Measurements from ENCODE around the gene MACC1. TPM values are rescaled to one million over a fixed set of nuclear protein-coding genes. Genes with fewer than 3 reads are reported as not detected.
"Not testable (repeated sequence)": the region's sequence is repeated elsewhere in the genome, so short reads cannot be mapped to it uniquely, and the experiment has no call there.

Gene MACC1
- polyA plus RNA-seq, 4 donors, result 3.5 to 75.0 (median 7.3) TPM

DNA sequence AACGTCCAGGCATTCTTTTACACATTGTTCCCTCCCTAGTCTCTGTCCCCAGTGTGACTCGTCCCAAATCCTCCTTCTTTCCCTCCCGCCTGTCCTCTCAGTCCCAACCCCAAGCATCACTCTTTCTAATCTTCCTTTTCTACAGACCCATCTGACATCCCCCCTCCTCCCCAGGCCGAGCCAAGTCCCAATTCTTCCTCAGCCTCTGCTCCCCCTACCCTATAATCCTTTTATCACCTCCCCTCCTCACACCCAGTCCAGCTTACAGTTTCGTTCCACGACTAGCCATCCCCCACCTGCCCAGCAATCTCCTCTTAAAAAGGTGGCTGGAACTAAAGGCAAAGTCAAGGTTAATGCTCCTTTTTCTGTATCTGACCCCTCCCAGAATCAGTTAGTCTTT, 95.1 kb downstream of the MACC1 start:
- Histone ChIP-seq H3K4me1 (ENCODE audit: control insufficient read depth in 3 of 3, insufficient read depth in 2 of 3, low read depth in 1 of 3, low read length in 2 of 3) (no peaks in the 10 kb centered on the region), H3K27me3 (ENCODE audit: control insufficient read depth in 3 of 3, insufficient read depth in 3 of 3, low read length in 3 of 3) (no peaks in the 10 kb centered on the region), H3K27ac (ENCODE audit: low read depth in 1 of 3, low read length in 2 of 3) (no peak overlapping the region), H3K9me3 (ENCODE audit: control insufficient read depth in 2 of 2, insufficient read depth in 1 of 2, low read depth in 1 of 2, low read length in 1 of 2) (no peaks in the 10 kb centered on the region), H3K4me3 (ENCODE audit: low read depth in 1 of 3, low read length in 3 of 3) (no peak overlapping the region), H3K36me3 (ENCODE audit: control insufficient read depth in 3 of 3, insufficient read depth in 2 of 3, low read depth in 1 of 3, low read length in 3 of 3) (no peaks in the 10 kb centered on the region)
- DNase-seq, result no peak
- WGBS, 3 donors, result 83 to 89% (median 85%) methylated on average over 6 of the region's 6 CpGs
- no peak for FAIRE-seq

DNA sequence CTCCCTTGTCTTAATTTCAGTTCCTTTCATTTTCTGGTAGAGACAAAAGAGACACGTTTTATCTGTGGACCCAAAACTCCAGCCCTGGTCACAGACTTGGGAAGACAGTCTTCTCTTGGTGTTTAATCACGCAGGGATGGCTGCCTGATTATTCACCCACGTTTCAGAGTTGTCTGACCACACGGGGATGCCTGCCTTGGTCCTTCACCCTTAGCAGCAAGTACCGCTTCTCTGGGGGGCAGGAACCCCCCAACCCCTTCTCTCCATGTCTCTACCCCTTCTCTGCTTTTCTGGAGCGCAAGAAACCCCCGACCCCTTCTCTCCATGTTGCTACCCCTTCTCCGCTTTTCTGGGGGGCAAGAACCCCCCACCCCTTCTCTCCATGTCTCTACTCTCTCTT, 95.8 kb downstream of the MACC1 start:
- Histone ChIP-seq H3K27ac (ENCODE audit: low read depth in 1 of 3, low read length in 2 of 3) (no peak overlapping the region), H3K4me3 (ENCODE audit: low read depth in 1 of 3, low read length in 3 of 3) (no peak overlapping the region), H3K36me3 (ENCODE audit: control insufficient read depth in 3 of 3, insufficient read depth in 2 of 3, low read depth in 1 of 3, low read length in 3 of 3) (no peaks in the 10 kb centered on the region), H3K4me1 (ENCODE audit: control insufficient read depth in 3 of 3, insufficient read depth in 2 of 3, low read depth in 1 of 3, low read length in 2 of 3) (no peaks in the 10 kb centered on the region), H3K9me3 (ENCODE audit: control insufficient read depth in 2 of 2, insufficient read depth in 1 of 2, low read depth in 1 of 2, low read length in 1 of 2) (no peaks in the 10 kb centered on the region), H3K27me3 (ENCODE audit: control insufficient read depth in 3 of 3, insufficient read depth in 3 of 3, low read length in 3 of 3) (no peaks in the 10 kb centered on the region)
- DNase-seq, result no peak
- no peak for FAIRE-seq
- 80 to 85% (median 82%) methylated on average over 8 of the region's 8 CpGs for WGBS, 3 donors

- H3K36me3 ChIP-seq (ENCODE audit: control insufficient read depth in 3 of 3, insufficient read depth in 2 of 3, low read depth in 1 of 3, low read length in 3 of 3); H3K9me3 ChIP-seq (ENCODE audit: control insufficient read depth in 2 of 2, insufficient read depth in 1 of 2, low read depth in 1 of 2, low read length in 1 of 2); H3K27me3 ChIP-seq (ENCODE audit: control insufficient read depth in 3 of 3, insufficient read depth in 3 of 3, low read length in 3 of 3); H3K4me3 ChIP-seq (ENCODE audit: low read depth in 1 of 3, low read length in 3 of 3); DNase-seq; H3K27ac ChIP-seq (ENCODE audit: low read depth in 1 of 3, low read length in 2 of 3); H3K4me1 ChIP-seq (ENCODE audit: control insufficient read depth in 3 of 3, insufficient read depth in 2 of 3, low read depth in 1 of 3, low read length in 2 of 3); FAIRE-seq: not testable (repeated sequence)
- WGBS, 3 donors, result 90 to 94% (median 93%) methylated on average over 7 of the region's 7 CpGs
Observed at GRCh38 chr7:20120611-20121168, 96.5 kb downstream of the MACC1 start.

GRCh38 chr7:20116869-20117268, 100.3 kb downstream of the MACC1 start:
- WGBS, 3 donors, result 81 to 86% (median 82%) methylated on average over 3 of the region's 3 CpGs
- no peaks in the 10 kb centered on the region for H3K27me3 ChIP-seq (ENCODE audit: control insufficient read depth in 3 of 3, insufficient read depth in 3 of 3, low read length in 3 of 3)
- DNase-seq (no peak), FAIRE-seq (no peak)
- H3K4me1 ChIP-seq (ENCODE audit: control insufficient read depth in 3 of 3, insufficient read depth in 2 of 3, low read depth in 1 of 3, low read length in 2 of 3), result peaks cover 0 to 20% (median 6%) of the 10 kb centered on the region in 3 donors
- H3K36me3 ChIP-seq (ENCODE audit: control insufficient read depth in 3 of 3, insufficient read depth in 2 of 3, low read depth in 1 of 3, low read length in 3 of 3), result no peaks in the 10 kb centered on the region
- no peaks in the 10 kb centered on the region for H3K9me3 ChIP-seq (ENCODE audit: control insufficient read depth in 2 of 2, insufficient read depth in 1 of 2, low read depth in 1 of 2, low read length in 1 of 2)
- H3K4me3 ChIP-seq (ENCODE audit: low read depth in 1 of 3, low read length in 3 of 3), result no peak overlapping the region
- H3K27ac ChIP-seq (ENCODE audit: low read depth in 1 of 3, low read length in 2 of 3), result no peak overlapping the region

- no peak for FAIRE-seq
- 48 to 71% (median 68%) methylated on average over 2 of the region's 2 CpGs for WGBS, 3 donors
- H3K27ac ChIP-seq (ENCODE audit: low read depth in 1 of 3, low read length in 2 of 3), result peak overlapping the region in 1 of 3 donors; percentile 13
Observed at GRCh38 chr7:20114468-20114867, 102.7 kb downstream of the MACC1 start.

GRCh38 chr7:20113427-20114027, 103.7 kb downstream of the MACC1 start:
- peak; percentile 17 to 36 for DNase-seq

More at GRCh38 chr7:20114468-20114867, 102.7 kb downstream of the MACC1 start:
- no peak overlapping the region for H3K4me3 ChIP-seq (ENCODE audit: low read depth in 1 of 3, low read length in 3 of 3)
- H3K9me3 ChIP-seq (ENCODE audit: control insufficient read depth in 2 of 2, insufficient read depth in 1 of 2, low read depth in 1 of 2, low read length in 1 of 2), result no peaks in the 10 kb centered on the region
- H3K4me1 ChIP-seq (ENCODE audit: control insufficient read depth in 3 of 3, insufficient read depth in 2 of 3, low read depth in 1 of 3, low read length in 2 of 3), result peaks cover 0 to 26% (median 6%) of the 10 kb centered on the region in 3 donors
- H3K36me3 ChIP-seq (ENCODE audit: control insufficient read depth in 3 of 3, insufficient read depth in 2 of 3, low read depth in 1 of 3, low read length in 3 of 3), result no peaks in the 10 kb centered on the region
- H3K27me3 ChIP-seq (ENCODE audit: control insufficient read depth in 3 of 3, insufficient read depth in 3 of 3, low read length in 3 of 3), result no peaks in the 10 kb centered on the region
- peak in 1 of 2 donors; percentile 31 for DNase-seq

DNA sequence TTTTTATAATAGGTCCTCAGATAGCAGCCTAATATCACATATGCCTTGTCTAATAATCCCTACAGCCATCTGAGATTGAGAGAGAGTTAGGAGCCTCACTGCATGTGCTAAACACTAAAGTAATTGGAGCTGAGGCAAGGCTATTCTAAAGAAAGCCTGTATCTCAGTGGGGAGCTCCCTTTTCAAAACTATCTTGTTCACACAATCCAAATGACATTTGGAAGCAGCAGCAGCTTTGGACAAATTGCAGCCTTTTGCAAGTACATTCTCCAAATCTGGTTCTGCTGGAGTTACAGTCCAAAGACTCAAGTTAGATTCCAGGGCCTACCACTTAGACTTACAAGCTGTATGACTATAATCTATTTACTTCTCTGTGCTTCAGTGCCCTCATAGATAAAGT, 104.5 kb downstream of the MACC1 start:
- DNase-seq (peak; percentile 16 to 40), FAIRE-seq (no peak)
- Histone ChIP-seq H3K9me3 (ENCODE audit: control insufficient read depth in 2 of 2, insufficient read depth in 1 of 2, low read depth in 1 of 2, low read length in 1 of 2) (no peaks in the 10 kb centered on the region), H3K4me3 (ENCODE audit: low read depth in 1 of 3, low read length in 3 of 3) (no peak overlapping the region), H3K27me3 (ENCODE audit: control insufficient read depth in 3 of 3, insufficient read depth in 3 of 3, low read length in 3 of 3) (no peaks in the 10 kb centered on the region), H3K36me3 (ENCODE audit: control insufficient read depth in 3 of 3, insufficient read depth in 2 of 3, low read depth in 1 of 3, low read length in 3 of 3) (no peaks in the 10 kb centered on the region), H3K27ac (ENCODE audit: low read depth in 1 of 3, low read length in 2 of 3) (peak overlapping the region in 2 of 3 donors; percentile 58 to 71), H3K4me1 (ENCODE audit: control insufficient read depth in 3 of 3, insufficient read depth in 2 of 3, low read depth in 1 of 3, low read length in 2 of 3) (peaks cover 0 to 26% (median 6%) of the 10 kb centered on the region in 3 donors)

More at GRCh38 chr7:20113427-20114027, 103.7 kb downstream of the MACC1 start:
- Histone ChIP-seq H3K9me3 (ENCODE audit: control insufficient read depth in 2 of 2, insufficient read depth in 1 of 2, low read depth in 1 of 2, low read length in 1 of 2) (no peaks in the 10 kb centered on the region), H3K27ac (ENCODE audit: low read depth in 1 of 3, low read length in 2 of 3) (peak overlapping the region in 2 of 3 donors; percentile 58 to 71), H3K4me1 (ENCODE audit: control insufficient read depth in 3 of 3, insufficient read depth in 2 of 3, low read depth in 1 of 3, low read length in 2 of 3) (peaks cover 0 to 26% (median 6%) of the 10 kb centered on the region in 3 donors), H3K27me3 (ENCODE audit: control insufficient read depth in 3 of 3, insufficient read depth in 3 of 3, low read length in 3 of 3) (no peaks in the 10 kb centered on the region), H3K36me3 (ENCODE audit: control insufficient read depth in 3 of 3, insufficient read depth in 2 of 3, low read depth in 1 of 3, low read length in 3 of 3) (no peaks in the 10 kb centered on the region), H3K4me3 (ENCODE audit: low read depth in 1 of 3, low read length in 3 of 3) (no peak overlapping the region)
- FAIRE-seq, result no peak
- 53 to 59% (median 55%) methylated on average over 4 of the region's 4 CpGs for WGBS, 3 donors

- no peak for FAIRE-seq
- no peaks in the 10 kb centered on the region for H3K36me3 ChIP-seq (ENCODE audit: control insufficient read depth in 3 of 3, insufficient read depth in 2 of 3, low read depth in 1 of 3, low read length in 3 of 3)
- H3K27ac ChIP-seq (ENCODE audit: low read depth in 1 of 3, low read length in 2 of 3), result peak overlapping the region in 1 of 3 donors; percentile 71
- peaks cover 0 to 26% (median 6%) of the 10 kb centered on the region in 3 donors for H3K4me1 ChIP-seq (ENCODE audit: control insufficient read depth in 3 of 3, insufficient read depth in 2 of 3, low read depth in 1 of 3, low read length in 2 of 3)
- no peaks in the 10 kb centered on the region for H3K27me3 ChIP-seq (ENCODE audit: control insufficient read depth in 3 of 3, insufficient read depth in 3 of 3, low read length in 3 of 3)
- peak; percentile 43 to 77 for DNase-seq
- H3K9me3 ChIP-seq (ENCODE audit: control insufficient read depth in 2 of 2, insufficient read depth in 1 of 2, low read depth in 1 of 2, low read length in 1 of 2), result no peaks in the 10 kb centered on the region
- 23 to 53% (median 49%) methylated on average over 2 of the region's 2 CpGs for WGBS, 3 donors
- H3K4me3 ChIP-seq (ENCODE audit: low read depth in 1 of 3, low read length in 3 of 3), result no peak overlapping the region
Observed at GRCh38 chr7:20111821-20112542, 105.2 kb downstream of the MACC1 start.
